Smooth muscle cell (in vitro differentiated cells): Measurements from ENCODE around the gene DYSF. TPM values are rescaled to one million over a fixed set of nuclear protein-coding genes. Genes with fewer than 3 reads are reported as not detected.

Experiments used
- DNase-seq: peaks from one replicate; lab custom pipeline; 2025; ENCODE audit not compliant: unreplicated experiment; lab: John Stamatoyannopoulos, UW
- H2AFZ ChIP-seq: fragments of 200-600 bp; sonication (generic); 2 replicates; pipeline ENCODE4 v1.6.0; 2016; ENCODE audit warnings: antibody characterized with exemption, low read depth, mild to moderate bottlenecking
- H3F3A ChIP-seq: fragments of 200-600 bp; sonication (generic); 2 replicates; pipeline ENCODE4 v1.6.0; 2017; ENCODE audit warnings: antibody characterized with exemption, low read depth
- H3K27ac ChIP-seq: fragments of 200-600 bp; sonication (generic); 2 replicates; pipeline ENCODE4 v1.5.1; 2016; ENCODE audit warnings: low read depth, mild to moderate bottlenecking
- H3K27me3 ChIP-seq: fragments of 200-600 bp; sonication (generic); 2 replicates; pipeline ENCODE4 v1.6.1; 2016; ENCODE audit warnings: low read depth, mild to moderate bottlenecking
- H3K36me3 ChIP-seq: fragments of 200-600 bp; sonication (generic); 2 replicates; pipeline ENCODE4 v1.5.1; 2016; ENCODE audit warnings: low read depth
- H3K4me1 ChIP-seq: fragments of 200-600 bp; sonication (generic); 2 replicates; pipeline ENCODE4 v1.5.1; 2016; ENCODE audit warnings: low read depth
- H3K4me2 ChIP-seq: fragments of 200-600 bp; sonication (generic); 2 replicates; pipeline ENCODE4 v1.6.0; 2016; ENCODE audit warnings: mild to moderate bottlenecking
- H3K4me3 ChIP-seq: fragments of 200-600 bp; sonication (generic); 2 replicates; pipeline ENCODE4 v1.5.1; 2016; ENCODE audit warnings: mild to moderate bottlenecking
- H3K79me2 ChIP-seq: fragments of 200-600 bp; sonication (generic); 2 replicates; pipeline ENCODE4 v1.6.0; 2016; ENCODE audit warnings: low read depth, mild to moderate bottlenecking
- H3K9ac ChIP-seq: fragments of 200-600 bp; sonication (generic); 2 replicates; pipeline ENCODE4 v1.6.0; 2016; ENCODE audit warnings: low read depth
- H3K9me3 ChIP-seq: fragments of 200-600 bp; sonication (generic); replicated peaks from 2 replicates; pipeline ENCODE4 v1.5.1; 2016; ENCODE audit warnings: low read depth
- H4K20me1 ChIP-seq: fragments of 200-600 bp; sonication (generic); 2 replicates; pipeline ENCODE4 v1.6.0; 2016; ENCODE audit warnings: low read depth
- WGBS: methylation state at CpG from one replicate; pipeline ENCODE4 v1.1.7; 2016; ENCODE audit warnings: low lambda C conversion rate; 5-methylcytosine and 5-hydroxymethylcytosine counted together
- polyA plus RNA-seq: library from polyadenylated mRNA; unstranded; fragments of >200 nt; fragmentation: Nextera tagmentation; extraction: Ambion mirVana; gene quantifications from 2 replicates; pipeline ENCODE4 v1.2.1, GENCODE V29; 2016
- total RNA-seq: library from RNA; depleted of rRNA; stranded (reverse); fragments of >200 nt; gene quantifications from 2 replicates; pipeline ENCODE4 v1.2.3, GENCODE V29; 2014
- TF ChIP-seq, protein P1 (sequence below): fragments of 200-600 bp; sonication (generic); IDR thresholded peaks from 2 replicates; pipeline ENCODE4 v1.5.1; 2017; ENCODE audit warnings: borderline replicate concordance, mild to moderate bottlenecking, antibody characterized with exemption; ENCODE audit not compliant: insufficient read depth, poor library complexity, severe bottlenecking

DYSF gene
- total and polyA plus RNA-seq, 2 experiments from 2014 or later: 0.64 to 1.6 TPM

DNA sequence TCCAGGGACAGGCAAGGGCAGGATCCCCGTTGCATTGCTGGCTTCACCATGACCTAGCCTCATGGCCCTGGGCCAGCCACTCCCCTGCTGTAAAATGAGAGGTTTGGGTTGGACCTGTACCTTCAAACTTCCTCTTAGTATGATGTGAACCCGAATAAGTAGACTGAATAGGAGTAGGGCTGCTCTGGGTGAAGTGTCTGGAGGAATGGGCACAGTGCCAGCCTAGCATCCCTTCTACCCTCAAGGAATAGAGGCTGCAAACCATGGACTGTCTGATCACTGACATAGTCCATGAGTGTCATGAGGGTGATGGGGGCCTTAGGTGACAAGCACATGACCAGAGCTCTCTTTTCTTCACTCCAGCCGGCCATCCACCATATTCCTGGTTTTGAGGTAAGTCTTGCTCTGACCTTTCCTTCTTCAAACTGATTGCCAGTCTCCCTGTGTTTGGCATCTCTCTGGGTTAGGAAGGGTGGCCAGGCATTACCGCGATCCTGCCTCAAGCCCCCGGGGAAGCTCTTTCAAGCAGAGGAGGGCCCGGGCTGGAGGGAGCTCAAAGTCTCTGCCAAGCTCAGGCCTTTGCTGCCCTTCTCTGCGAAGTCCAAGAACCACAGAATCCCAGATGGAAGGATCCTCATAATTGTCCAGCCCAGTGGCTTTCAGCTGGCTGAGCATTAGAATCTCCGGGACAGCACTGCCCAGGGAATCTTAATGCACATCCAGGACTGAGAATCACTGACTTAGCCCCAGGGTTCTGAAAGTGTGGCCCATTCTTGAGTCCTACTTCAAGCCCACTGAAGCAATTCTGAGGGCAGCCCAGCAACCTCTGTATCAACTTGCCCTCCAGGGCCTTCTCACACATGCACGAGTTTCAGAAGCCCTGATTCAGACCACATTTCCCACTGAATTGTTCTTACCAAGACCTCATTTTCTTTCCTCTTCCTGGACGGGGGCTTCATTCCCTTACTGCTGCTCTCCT, 148.1 kb downstream of the DYSF start:
- no peaks in the 10 kb centered on the region for H4K20me1 ChIP-seq
- peaks cover 5% of the 10 kb centered on the region for H3K4me1 ChIP-seq
- H3K79me2 ChIP-seq: no peaks in the 10 kb centered on the region
- no peak for DNase-seq
- no peaks in the 10 kb centered on the region for H3F3A ChIP-seq
- no peak overlapping the region for H3K9ac ChIP-seq
- H3K36me3 ChIP-seq: no peaks in the 10 kb centered on the region
- no peaks in the 10 kb centered on the region for H3K9me3 ChIP-seq
- 94% methylated on average over 11 of the region's 11 CpGs for WGBS
- TF ChIP-seq, protein P1, sequence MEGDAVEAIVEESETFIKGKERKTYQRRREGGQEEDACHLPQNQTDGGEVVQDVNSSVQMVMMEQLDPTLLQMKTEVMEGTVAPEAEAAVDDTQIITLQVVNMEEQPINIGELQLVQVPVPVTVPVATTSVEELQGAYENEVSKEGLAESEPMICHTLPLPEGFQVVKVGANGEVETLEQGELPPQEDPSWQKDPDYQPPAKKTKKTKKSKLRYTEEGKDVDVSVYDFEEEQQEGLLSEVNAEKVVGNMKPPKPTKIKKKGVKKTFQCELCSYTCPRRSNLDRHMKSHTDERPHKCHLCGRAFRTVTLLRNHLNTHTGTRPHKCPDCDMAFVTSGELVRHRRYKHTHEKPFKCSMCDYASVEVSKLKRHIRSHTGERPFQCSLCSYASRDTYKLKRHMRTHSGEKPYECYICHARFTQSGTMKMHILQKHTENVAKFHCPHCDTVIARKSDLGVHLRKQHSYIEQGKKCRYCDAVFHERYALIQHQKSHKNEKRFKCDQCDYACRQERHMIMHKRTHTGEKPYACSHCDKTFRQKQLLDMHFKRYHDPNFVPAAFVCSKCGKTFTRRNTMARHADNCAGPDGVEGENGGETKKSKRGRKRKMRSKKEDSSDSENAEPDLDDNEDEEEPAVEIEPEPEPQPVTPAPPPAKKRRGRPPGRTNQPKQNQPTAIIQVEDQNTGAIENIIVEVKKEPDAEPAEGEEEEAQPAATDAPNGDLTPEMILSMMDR: no peak
- no peaks in the 10 kb centered on the region for H3K27me3 ChIP-seq
- no peak overlapping the region for H3K4me2 ChIP-seq
- H3K4me3 ChIP-seq: no peak overlapping the region
- no peak overlapping the region for H3K27ac ChIP-seq
- H2AFZ ChIP-seq: no peak overlapping the region

DNA sequence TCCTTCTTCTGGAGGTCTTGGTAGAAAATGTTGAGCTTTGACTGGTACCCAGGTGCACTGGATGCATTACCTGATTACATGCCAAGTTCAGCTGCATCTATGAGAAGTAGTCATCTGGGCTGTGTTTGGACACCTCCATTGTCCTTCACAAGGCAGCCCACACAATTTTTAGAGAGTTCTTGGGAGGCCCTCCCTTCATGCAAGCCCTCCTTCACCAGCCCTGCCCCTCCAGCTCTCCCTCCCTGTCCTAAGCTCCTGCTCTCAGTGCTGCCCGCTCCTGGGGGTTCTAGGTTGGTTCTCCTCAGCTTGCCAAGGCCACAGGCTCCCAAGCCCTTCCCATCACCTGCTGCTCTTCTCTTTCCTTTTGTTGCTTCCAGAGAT, 148.7 kb downstream of the DYSF start:
- no peak overlapping the region for H3K4me3 ChIP-seq
- no peak overlapping the region for H3K9ac ChIP-seq
- peaks cover 5% of the 10 kb centered on the region for H3K4me1 ChIP-seq
- no peak for DNase-seq
- TF ChIP-seq, protein P1: no peak
- no peak overlapping the region for H3K27ac ChIP-seq
- H2AFZ ChIP-seq: no peak overlapping the region
- no peaks in the 10 kb centered on the region for H4K20me1 ChIP-seq
- H3K27me3 ChIP-seq: no peaks in the 10 kb centered on the region
- no peaks in the 10 kb centered on the region for H3K79me2 ChIP-seq
- H3K9me3 ChIP-seq: no peaks in the 10 kb centered on the region
- H3K36me3 ChIP-seq: no peaks in the 10 kb centered on the region
- no peak overlapping the region for H3K4me2 ChIP-seq
- H3F3A ChIP-seq: no peaks in the 10 kb centered on the region
- WGBS: 40% methylated on average over 1 of the region's 1 CpG

DNA sequence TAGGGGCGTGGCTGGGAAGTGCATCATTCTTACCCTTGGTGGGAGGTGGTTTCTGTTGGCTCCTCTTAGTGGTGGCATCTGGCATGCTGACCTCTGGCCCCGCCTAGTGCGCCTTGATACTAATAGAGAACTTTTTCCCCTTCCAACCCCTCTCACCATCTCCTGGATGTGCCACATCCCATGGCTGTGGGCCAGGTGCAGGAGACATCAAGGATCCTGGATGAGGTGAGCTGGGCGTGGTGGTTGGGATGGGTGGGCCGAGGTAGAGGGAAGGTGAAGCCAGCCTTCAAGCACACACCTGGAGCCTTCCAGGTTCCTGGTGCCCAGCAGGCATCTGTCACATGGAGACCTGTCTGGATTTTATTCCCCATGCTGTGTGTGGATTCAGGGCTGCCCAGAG, 149.2 kb downstream of the DYSF start:
- Histone ChIP-seq H3K27ac (no peak overlapping the region), H3K4me3 (no peak overlapping the region), H3K9ac (no peak overlapping the region), H3K4me2 (no peak overlapping the region), H4K20me1 (no peaks in the 10 kb centered on the region), H2AFZ (no peak overlapping the region), H3K4me1 (peaks cover 5% of the 10 kb centered on the region), H3F3A (no peaks in the 10 kb centered on the region), H3K36me3 (no peaks in the 10 kb centered on the region), H3K9me3 (no peaks in the 10 kb centered on the region), H3K27me3 (no peaks in the 10 kb centered on the region), H3K79me2 (no peaks in the 10 kb centered on the region)
- DNase-seq: no peak
- TF ChIP-seq, protein P1: no peak
- 78% methylated on average over 5 of the region's 5 CpGs for whole genome bisulfite sequencing
